Measurements from ENCODE around the gene ANO2. TPM values are rescaled to one million over a fixed set of nuclear protein-coding genes. Genes with fewer than 3 reads are reported as not detected.

Gene ANO2
- total RNA-seq, 2 donors from 2014 or later: 2.8 to 9.3 TPM

- DNase-seq (ENCODE audit: low spot score): no peak
- H3K27ac ChIP-seq: no peak overlapping the region
- no peak for TF ChIP-seq CTCF (IDR thresholded peaks at IDR 0.05)
These were observed 222.0 kb downstream of the ANO2 start for GRCh38 chr12:5723071-5723470.

GRCh38 chr12:5720381-5721005 is 224.6 kb downstream of the ANO2 start:
- no peak for TF ChIP-seq CTCF (IDR thresholded peaks at IDR 0.05)
- peak; percentile 30 for DNase-seq (ENCODE audit: low spot score)
- Histone ChIP-seq H3K4me3 (no peak overlapping the region), H3K36me3 (no peaks in the 10 kb centered on the region), H3K9me3 (no peaks in the 10 kb centered on the region), H3K27me3 (no peaks in the 10 kb centered on the region), H3K4me1 (no peaks in the 10 kb centered on the region), H3K27ac (no peak overlapping the region)

More at GRCh38 chr12:5723071-5723470, 222.0 kb downstream of the ANO2 start:
- Histone ChIP-seq H3K4me1 (no peaks in the 10 kb centered on the region), H3K9me3 (no peaks in the 10 kb centered on the region), H3K4me3 (no peak overlapping the region), H3K36me3 (no peaks in the 10 kb centered on the region), H3K27me3 (no peaks in the 10 kb centered on the region)

GRCh38 chr12:5718680-5719079 is 226.4 kb downstream of the ANO2 start:
- Histone ChIP-seq H3K4me1 (no peaks in the 10 kb centered on the region), H3K27ac (no peak overlapping the region), H3K27me3 (no peaks in the 10 kb centered on the region), H3K4me3 (no peak overlapping the region), H3K9me3 (no peaks in the 10 kb centered on the region), H3K36me3 (no peaks in the 10 kb centered on the region)
- TF ChIP-seq CTCF (IDR thresholded peaks at IDR 0.05): no peak
- peak; percentile 57 for DNase-seq (ENCODE audit: low spot score)

- TF ChIP-seq CTCF (IDR thresholded peaks at IDR 0.05): no peak
- Histone ChIP-seq H3K27me3 (no peaks in the 10 kb centered on the region), H3K4me3 (no peak overlapping the region), H3K27ac (no peak overlapping the region), H3K4me1 (no peaks in the 10 kb centered on the region), H3K36me3 (no peaks in the 10 kb centered on the region), H3K9me3 (no peaks in the 10 kb centered on the region)
- no peak for DNase-seq (ENCODE audit: low spot score)
These were observed 227.0 kb downstream of the ANO2 start for GRCh38 chr12:5718073-5718472.

- Histone ChIP-seq H3K4me3 (no peak overlapping the region), H3K9me3 (no peaks in the 10 kb centered on the region), H3K27ac (no peak overlapping the region), H3K36me3 (no peaks in the 10 kb centered on the region), H3K4me1 (no peaks in the 10 kb centered on the region), H3K27me3 (no peaks in the 10 kb centered on the region)
- peak; percentile 42 for DNase-seq (ENCODE audit: low spot score)
- no peak for TF ChIP-seq CTCF (IDR thresholded peaks at IDR 0.05)
These were observed 228.1 kb downstream of the ANO2 start for GRCh38 chr12:5716976-5717375.

- H3K4me1 ChIP-seq: no peaks in the 10 kb centered on the region
- H3K36me3 ChIP-seq: no peaks in the 10 kb centered on the region
- no peaks in the 10 kb centered on the region for H3K27me3 ChIP-seq
- H3K4me3 ChIP-seq: no peak overlapping the region
- H3K27ac ChIP-seq: no peak overlapping the region
- TF ChIP-seq CTCF (IDR thresholded peaks at IDR 0.05): no peak
- DNase-seq (ENCODE audit: low spot score): peak; percentile 58
- H3K9me3 ChIP-seq: no peaks in the 10 kb centered on the region
These were observed 228.9 kb downstream of the ANO2 start for GRCh38 chr12:5716201-5716600.

Data from right atrium auricular region (tissue), 2 donors.